Activated CD4-positive, alpha-beta T cell treated with anti-CD3 and anti-CD28 coated beads for 24 hours (primary cell): ENCODE results near the gene TLR10.

ENCODE experiments used
- DNase-seq, 2 donors: peaks; one replicate each; pipeline ENCODE4 v3.0.0-alpha.2; 2020; ENCODE audit warnings: low read depth in 2 of 2

The TLR10 gene

GRCh38 chr4:38764277-38764676 is 18.5 kb downstream of the TLR10 start:
- no peak for DNase-seq

- DNase-seq: no peak
Measured at GRCh38 chr4:38762560-38762959, 20.2 kb downstream of the TLR10 start.

- no peak for DNase-seq
Measured at GRCh38 chr4:38759790-38760122, 23.0 kb downstream of the TLR10 start.

DNA sequence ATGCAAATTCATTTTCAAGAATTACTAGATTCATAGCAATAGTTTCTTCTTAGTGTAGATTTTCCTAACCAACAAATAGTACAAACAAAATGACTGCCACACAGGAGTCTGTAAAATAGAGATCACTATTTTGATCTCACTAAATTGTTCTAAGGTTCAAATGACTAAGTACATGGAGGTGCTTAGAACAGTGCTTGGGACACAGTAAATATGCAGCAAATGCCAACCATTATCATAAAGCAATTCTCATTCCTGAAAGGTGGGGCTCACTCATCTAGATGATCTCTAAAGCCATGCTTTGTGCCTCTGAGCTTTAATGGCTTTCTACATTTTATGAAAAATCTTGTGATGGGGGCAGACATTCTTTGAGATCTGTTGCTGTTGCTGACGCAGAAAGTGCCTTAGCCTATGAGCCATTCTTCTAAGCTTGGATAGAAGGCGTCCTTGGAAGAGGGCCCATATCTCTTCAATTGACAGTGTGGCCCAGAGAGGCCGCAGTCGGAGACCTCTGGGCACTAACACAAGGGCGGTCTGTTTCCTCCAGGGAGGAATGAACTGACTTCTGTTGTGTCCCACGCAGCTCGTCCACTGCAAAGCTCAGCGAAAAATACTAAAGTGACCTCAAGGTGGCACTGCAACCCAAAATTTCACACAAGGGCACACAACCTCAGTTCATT is 23.5 kb downstream of the TLR10 start:
- peak; percentile 36 to 38 for DNase-seq

- no peak for DNase-seq
Measured at GRCh38 chr4:38757945-38758600, 24.7 kb downstream of the TLR10 start.

GRCh38 chr4:38752941-38753806 is 29.6 kb downstream of the TLR10 start:
- no peak for DNase-seq

- DNase-seq: no peak
Measured at GRCh38 chr4:38752372-38752940, 30.3 kb downstream of the TLR10 start.

GRCh38 chr4:38751341-38752010 is 31.3 kb downstream of the TLR10 start:
- DNase-seq: no peak

DNA sequence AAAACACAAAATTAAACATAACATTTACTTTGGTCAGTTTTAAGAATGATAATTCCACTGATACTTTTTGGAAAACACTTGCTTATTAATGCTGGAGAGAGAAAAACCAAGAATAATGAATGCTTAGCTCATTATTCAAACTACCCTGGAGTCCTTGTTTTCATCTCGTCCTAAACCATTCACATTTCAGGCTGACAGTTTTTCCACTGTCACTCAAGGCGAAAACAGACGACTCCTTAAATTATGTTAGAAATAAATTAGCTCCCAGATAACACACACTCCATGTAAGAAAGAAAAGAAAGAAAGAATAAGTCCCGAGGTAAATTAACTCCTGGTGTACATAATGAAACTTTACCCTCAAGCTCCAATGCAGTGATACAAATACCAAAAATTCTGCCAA is 33.5 kb downstream of the TLR10 start:
- DNase-seq: no peak

DNA sequence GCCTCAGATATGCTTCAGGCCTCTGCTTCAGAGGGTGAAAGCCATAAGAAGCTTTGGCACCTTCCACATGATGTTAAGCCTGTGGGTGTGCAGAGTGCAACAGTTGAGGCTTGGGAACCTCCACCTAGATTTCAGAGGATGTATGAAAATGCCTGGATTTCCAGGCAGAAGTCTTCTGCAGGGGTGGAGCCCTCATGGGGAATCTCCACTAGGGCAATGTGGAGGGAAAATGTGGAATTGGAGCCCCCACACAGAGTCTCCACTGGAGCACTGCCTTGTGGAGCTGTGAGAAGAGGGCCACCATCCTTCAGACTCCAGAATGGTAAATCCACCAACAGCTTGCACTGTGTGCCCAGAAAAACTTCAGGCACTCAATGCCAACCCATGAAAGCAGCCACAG is 35.2 kb downstream of the TLR10 start:
- no peak for DNase-seq

GRCh38 chr4:38745881-38746280 is 36.9 kb downstream of the TLR10 start:
- DNase-seq: no peak

DNA sequence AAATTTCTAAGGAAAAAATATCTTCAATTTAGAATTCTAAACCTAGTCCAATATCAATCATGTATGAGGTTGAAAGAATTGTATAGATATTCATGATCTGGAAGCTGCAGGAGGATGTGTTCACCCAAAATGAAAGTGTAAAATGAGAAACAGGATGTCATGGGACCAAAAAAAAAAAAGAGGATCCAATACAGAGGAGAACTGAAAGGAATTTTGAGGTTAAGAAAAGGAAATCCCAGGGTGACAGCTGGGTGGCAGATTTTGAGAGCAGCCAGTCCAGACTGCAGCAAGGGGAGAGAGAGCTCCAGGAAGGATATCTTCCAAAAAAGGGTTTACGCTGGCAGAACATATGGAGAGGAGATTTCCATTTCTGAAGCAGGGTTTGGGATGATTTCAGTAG is 38.9 kb downstream of the TLR10 start:
- DNase-seq: no peak

DNA sequence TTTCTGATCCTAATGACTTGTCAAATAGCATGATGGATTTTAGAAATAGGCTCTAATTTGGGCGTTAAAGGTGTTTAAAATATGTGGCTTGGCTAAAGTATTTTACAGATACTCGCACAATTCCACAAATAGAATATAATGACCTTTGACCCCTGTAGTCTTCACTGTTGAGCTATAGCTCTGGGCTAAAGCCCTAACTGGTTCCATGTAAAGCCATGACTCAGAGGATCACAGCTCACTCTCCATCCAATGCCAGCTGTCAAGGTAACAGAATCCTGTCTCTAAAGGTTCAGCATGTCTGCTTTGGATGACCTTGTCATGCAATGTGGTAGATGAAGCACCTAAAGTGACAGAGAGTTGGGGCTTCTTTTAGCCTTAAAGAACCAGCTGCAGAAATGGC is 42.5 kb downstream of the TLR10 start:
- DNase-seq: no peak

GRCh38 chr4:38738940-38739803 is 43.6 kb downstream of the TLR10 start:
- DNase-seq: no peak

- DNase-seq: no peak
Measured at GRCh38 chr4:38735870-38736269, 46.9 kb downstream of the TLR10 start.

DNA sequence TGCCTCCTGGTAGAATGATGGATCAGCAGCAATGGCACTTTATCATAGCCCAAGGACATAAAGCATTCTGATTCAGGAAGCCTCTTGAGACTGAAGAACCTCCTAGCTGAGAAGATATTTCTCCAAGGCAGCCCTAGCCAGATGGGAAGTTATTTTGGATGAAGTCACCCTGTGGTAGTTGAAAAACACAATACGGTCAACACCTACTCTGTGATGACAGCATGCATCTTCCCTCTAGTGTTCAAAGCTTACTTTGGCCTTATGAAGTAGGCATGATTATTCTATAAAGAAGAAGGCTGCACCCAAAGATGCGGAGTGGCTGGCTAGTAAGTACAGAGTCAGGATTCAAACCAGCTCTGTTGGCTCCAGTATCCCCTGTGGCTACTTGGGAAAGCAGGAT is 47.9 kb downstream of the TLR10 start:
- no peak for DNase-seq

- DNase-seq: no peak
Measured at GRCh38 chr4:38734446-38734845, 48.3 kb downstream of the TLR10 start.

GRCh38 chr4:38733663-38734062 is 49.1 kb downstream of the TLR10 start:
- no peak for DNase-seq

DNA sequence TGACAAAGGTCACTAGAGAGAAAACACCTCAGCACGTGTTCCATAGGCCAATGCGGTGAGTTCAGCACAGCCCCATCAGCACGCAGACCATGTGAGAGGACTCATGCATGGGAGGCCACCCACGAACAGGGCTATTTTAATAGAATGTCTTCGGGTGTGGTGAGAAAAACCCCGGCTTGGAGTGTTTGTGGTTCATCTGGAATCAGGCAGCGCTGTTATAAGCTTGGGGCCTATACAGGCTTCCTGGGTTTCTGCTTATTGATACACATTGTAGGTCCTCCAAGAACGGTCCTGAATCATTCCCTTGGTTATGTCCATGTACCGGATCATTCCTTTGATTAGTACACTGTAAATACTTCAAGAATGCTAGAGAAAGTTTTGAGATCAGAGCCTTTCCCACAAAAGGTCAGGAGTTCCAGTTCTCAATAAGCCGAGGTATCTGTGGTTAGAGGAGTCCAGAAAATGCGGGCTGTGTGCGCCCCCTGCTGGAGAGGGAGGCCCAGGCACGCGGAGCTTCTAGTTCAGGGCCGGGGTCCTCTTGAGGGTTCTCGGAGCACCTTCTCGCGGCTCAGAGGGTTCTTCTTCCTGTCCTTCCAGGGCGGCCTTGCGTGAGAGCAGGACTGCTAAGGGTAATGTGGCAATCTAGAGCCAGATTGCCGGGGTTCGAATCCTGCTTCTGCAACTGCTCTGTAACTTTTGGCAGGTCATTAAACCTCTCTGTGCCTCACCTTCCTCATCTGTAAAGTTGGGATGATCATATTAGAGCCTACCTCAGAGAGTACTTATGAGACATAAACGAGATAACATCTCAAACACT is 51.8 kb downstream of the TLR10 start:
- DNase-seq: peak; percentile 73 to 88

DNA sequence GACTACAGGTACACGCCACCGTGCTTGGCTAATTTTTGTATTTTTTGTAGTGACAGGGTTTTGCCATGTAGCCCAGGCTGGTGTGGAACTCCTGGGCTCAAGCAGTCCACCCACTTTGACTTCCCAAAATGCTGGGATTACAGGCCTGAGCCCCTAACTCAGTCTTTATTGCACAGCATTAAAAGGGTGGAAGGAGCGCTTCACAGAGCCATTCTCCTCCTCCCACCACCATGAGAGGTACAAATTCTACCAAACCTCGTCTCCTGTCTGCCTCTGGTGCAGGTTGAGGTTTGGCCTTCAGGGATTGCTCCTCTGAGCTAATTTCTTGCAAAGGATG is 52.3 kb downstream of the TLR10 start:
- no peak for DNase-seq
